GM12891 (cell line): ENCODE measurements around the gene PARP4.

ENCODE experiments used
- PAX5 ChIP-seq: IDR thresholded peaks from 2 replicates; pipeline ENCODE4 v1.6.1; 2011; ENCODE audit warnings: low read length, moderate library complexity, mild to moderate bottlenecking; ENCODE audit not compliant: insufficient read depth, severe bottlenecking
- POLR2A ChIP-seq: IDR thresholded peaks from 2 replicates; pipeline ENCODE4 v1.6.1; 2011; ENCODE audit warnings: low read depth, low read length, control low read depth
- POLR2AphosphoS5 ChIP-seq: IDR thresholded peaks from 2 replicates; pipeline ENCODE4 v1.6.1; 2011; ENCODE audit warnings: low read depth, low read length, control low read depth
- TAF1 ChIP-seq: IDR thresholded peaks from 2 replicates; pipeline ENCODE4 v1.6.1; 2011; ENCODE audit warnings: low read depth, low read length, control low read depth

DNA sequence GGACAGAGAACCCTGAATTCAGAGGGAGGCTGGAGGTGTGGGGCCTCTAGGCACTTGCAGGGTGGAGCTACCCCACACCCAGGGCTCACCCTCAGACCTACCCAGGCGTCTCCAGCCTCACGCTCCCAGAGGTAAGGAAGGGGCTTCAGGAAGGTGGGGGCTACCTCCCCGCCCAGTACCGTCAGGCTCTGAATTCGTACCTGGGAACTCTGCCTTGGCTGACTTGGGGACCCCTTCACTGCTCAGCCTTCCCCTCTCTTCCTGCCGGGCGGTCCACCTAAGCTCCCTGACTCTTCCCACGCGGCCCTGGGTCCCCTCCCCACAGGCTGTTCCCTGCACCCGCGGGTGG, 28.5 kb upstream of the PARP4 start:
- no peak for TF ChIP-seq POLR2A
- TF ChIP-seq POLR2AphosphoS5, result no peak
- no peak for TF ChIP-seq PAX5
- no peak for TF ChIP-seq TAF1
